PC-3 (cell line): ENCODE measurements around the gene CCDC85B. TPM values are rescaled to one million over a fixed set of nuclear protein-coding genes. Genes with fewer than 3 reads are reported as not detected.

Experiments used
- ATAC-seq: fragments of 200-7000 bp; cut with Tn5 transposase; 2 replicates; pipeline ENCODE4 v1.9.1; 2020; ENCODE audit warnings: mild to moderate bottlenecking, moderate library complexity
- BruUV-seq: library from RNA; stranded (reverse); fragments of 400-500 nt; replicated peaks from 2 replicates; lab custom pipeline; 2021; lab: Mats Ljungman, UMichigan
- CTCF ChIA-PET: fragments of 300-600 bp; sonication (Branson Sonifier 250); formaldehyde crosslinking; loops from one replicate; lab custom pipeline; 2022; ENCODE audit warnings: antibody characterized with exemption; lab: Charles Lee
- POLR2A ChIA-PET: fragments of 300-600 bp; sonication (Branson Sonifier 250); formaldehyde crosslinking; loops from one replicate; lab custom pipeline; 2022; ENCODE audit warnings: antibody characterized with exemption; ENCODE audit not compliant: unreplicated experiment; lab: Charles Lee
- DNase-seq: peaks from one replicate; pipeline ENCODE4 v3.0.0-alpha.2; 2015
- H2AFZ ChIP-seq: fragments of 300-600 bp; sonication (generic); 2 replicates; pipeline ENCODE4 v1.6.0; 2016; ENCODE audit warnings: antibody characterized with exemption, low read length
- H3F3A ChIP-seq: fragments of 300-600 bp; sonication (generic); one replicate; pipeline ENCODE4 v1.6.0; 2017; ENCODE audit warnings: antibody characterized with exemption, low read length, control low read depth, mild to moderate bottlenecking; ENCODE audit not compliant: unreplicated experiment
- H3K27ac ChIP-seq: fragments of 300-600 bp; sonication (generic); 2 replicates; pipeline ENCODE4 v1.5.1; 2016; ENCODE audit warnings: mild to moderate bottlenecking, low read length
- H3K27me3 ChIP-seq: fragments of 300-600 bp; sonication (generic); 2 replicates; pipeline ENCODE4 v1.6.1; 2016; ENCODE audit warnings: low read length, mixed read lengths
- H3K36me3 ChIP-seq: fragments of 300-600 bp; sonication (generic); 2 replicates; pipeline ENCODE4 v1.6.1; 2016; ENCODE audit warnings: low read depth, mixed run types, low read length, mixed read lengths
- H3K4me1 ChIP-seq: fragments of 300-600 bp; sonication (generic); 2 replicates; pipeline ENCODE4 v1.5.1; 2016; ENCODE audit warnings: low read length; ENCODE audit not compliant: insufficient read depth
- H3K4me2 ChIP-seq: fragments of 300-600 bp; sonication (generic); 2 replicates; pipeline ENCODE4 v1.6.0; 2016; ENCODE audit warnings: low read length
- H3K4me3 ChIP-seq: fragments of 300-600 bp; sonication (generic); 2 replicates; pipeline ENCODE4 v1.5.1; 2016; ENCODE audit warnings: mild to moderate bottlenecking, low read length, mixed read lengths
- H3K79me2 ChIP-seq: fragments of 300-600 bp; sonication (generic); 2 replicates; pipeline ENCODE4 v1.6.1; 2017; ENCODE audit warnings: low read length, mixed read lengths
- H3K9ac ChIP-seq: fragments of 300-600 bp; sonication (generic); 2 replicates; pipeline ENCODE4 v1.6.0; 2016; ENCODE audit warnings: mild to moderate bottlenecking, low read length
- H3K9me2 ChIP-seq: fragments of 300-600 bp; sonication (generic); replicated peaks from 2 replicates; pipeline ENCODE4 v1.6.1; 2016; ENCODE audit warnings: mixed run types, low read length, mixed read lengths
- H3K9me3 ChIP-seq: fragments of 300-600 bp; sonication (generic); 2 replicates; pipeline ENCODE4 v1.6.1; 2016; ENCODE audit warnings: low read length, mixed read lengths
- H4K20me1 ChIP-seq: fragments of 300-600 bp; sonication (generic); 2 replicates; pipeline ENCODE4 v1.6.1; 2016; ENCODE audit warnings: low read length, mixed read lengths
- EZH2 ChIP-seq: fragments of 300-600 bp; sonication (generic); IDR thresholded peaks from one replicate; pipeline ENCODE4 v1.6.1; 2017; ENCODE audit warnings: antibody characterized with exemption, mild to moderate bottlenecking, low read length; ENCODE audit not compliant: unreplicated experiment
- EZH2phosphoT487 ChIP-seq: fragments of 300-600 bp; sonication (generic); IDR thresholded peaks from 2 replicates; pipeline ENCODE4 v1.6.1; 2018; ENCODE audit warnings: mild to moderate bottlenecking, antibody characterized with exemption, low read length, borderline replicate concordance
- intact Hi-C: fragments of 100-400 bp; cut with micrococcal nuclease; formaldehyde crosslinking; loops from 2 replicates; pipeline ENCODE4 v1.9.0; 2023
- total RNA-seq: library from RNA; depleted of rRNA; stranded (reverse); fragments of >200 nt; gene quantifications from 2 replicates; pipeline ENCODE4 v1.2.3, GENCODE V29; 2014
- TF ChIP-seq, protein P1 (sequence below): fragments of 300-600 bp; sonication (generic); conservative IDR thresholded peaks from 2 replicates; pipeline ENCODE4 v1.5.1; 2017; ENCODE audit warnings: antibody characterized with exemption, low read depth, mild to moderate bottlenecking, low read length

CCDC85B gene
- total RNA-seq, 1 experiment from 2014 or later, result 207 TPM

DNA sequence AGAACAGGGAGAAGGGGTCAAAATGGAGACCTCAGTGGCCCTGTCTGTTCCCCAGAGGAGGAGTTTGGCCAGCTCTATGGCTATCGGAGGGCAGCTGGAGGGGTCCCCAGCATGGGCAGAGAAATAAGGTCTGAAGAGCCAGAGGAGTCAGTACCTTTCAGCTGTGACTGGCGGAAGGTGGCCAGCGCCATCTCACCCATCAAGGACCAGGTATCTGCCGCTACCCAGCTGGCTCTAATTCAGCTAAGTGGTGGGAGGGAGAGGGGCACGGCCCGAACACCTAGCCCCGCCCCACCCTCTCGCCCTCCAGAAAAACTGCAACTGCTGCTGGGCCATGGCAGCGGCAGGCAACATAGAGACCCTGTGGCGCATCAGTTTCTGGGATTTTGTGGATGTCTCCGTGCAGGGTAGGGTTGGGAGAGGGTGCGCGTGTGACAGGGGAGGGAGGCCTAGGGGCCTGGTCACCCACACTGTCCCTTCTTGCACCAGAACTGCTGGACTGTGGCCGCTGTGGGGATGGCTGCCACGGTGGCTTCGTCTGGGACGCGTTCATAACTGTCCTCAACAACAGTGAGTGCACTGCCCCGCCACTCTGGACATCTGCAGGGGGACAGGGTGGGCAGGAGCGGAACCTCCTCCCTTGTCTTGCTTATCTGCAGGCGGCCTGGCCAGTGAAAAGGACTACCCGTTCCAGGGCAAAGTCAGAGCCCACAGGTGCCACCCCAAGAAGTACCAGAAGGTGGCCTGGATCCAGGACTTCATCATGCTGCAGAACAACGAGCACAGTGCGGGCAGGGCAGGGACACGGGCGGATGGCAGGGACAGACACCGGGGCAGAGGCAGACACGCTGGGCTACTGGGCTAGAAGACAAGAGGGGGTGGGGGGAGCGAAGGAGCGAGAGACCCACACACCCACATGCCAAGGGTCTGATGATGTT lies 8.1 kb upstream of the CCDC85B start:
- Histone ChIP-seq H3K27me3 (no peaks in the 10 kb centered on the region), H3K4me3 (no peak overlapping the region), H3K9me2 (no peaks in the 10 kb centered on the region), H3K27ac (no peak overlapping the region), H3F3A (no peaks in the 10 kb centered on the region), H3K36me3 (peaks cover 37% of the 10 kb centered on the region), H3K4me1 (peaks cover 10% of the 10 kb centered on the region), H4K20me1 (no peaks in the 10 kb centered on the region), H3K9ac (no peak overlapping the region), H2AFZ (no peak overlapping the region), H3K79me2 (peaks cover 27% of the 10 kb centered on the region), H3K9me3 (no peaks in the 10 kb centered on the region), H3K4me2 (no peak overlapping the region)
- CTCF ChIA-PET, result interaction anchor here (0.7 kb wide), 1 partner anchor 102 kb away, joined by 4 read pairs; no protein-coding TSS in a partner anchor
- POLR2A ChIA-PET, result no interaction called here
- intact Hi-C loops, result no loop called here
- no TSS peak for BruUV-seq
- TF ChIP-seq EZH2phosphoT487 (no peak), EZH2 (no peak)
- TF ChIP-seq, protein P1, sequence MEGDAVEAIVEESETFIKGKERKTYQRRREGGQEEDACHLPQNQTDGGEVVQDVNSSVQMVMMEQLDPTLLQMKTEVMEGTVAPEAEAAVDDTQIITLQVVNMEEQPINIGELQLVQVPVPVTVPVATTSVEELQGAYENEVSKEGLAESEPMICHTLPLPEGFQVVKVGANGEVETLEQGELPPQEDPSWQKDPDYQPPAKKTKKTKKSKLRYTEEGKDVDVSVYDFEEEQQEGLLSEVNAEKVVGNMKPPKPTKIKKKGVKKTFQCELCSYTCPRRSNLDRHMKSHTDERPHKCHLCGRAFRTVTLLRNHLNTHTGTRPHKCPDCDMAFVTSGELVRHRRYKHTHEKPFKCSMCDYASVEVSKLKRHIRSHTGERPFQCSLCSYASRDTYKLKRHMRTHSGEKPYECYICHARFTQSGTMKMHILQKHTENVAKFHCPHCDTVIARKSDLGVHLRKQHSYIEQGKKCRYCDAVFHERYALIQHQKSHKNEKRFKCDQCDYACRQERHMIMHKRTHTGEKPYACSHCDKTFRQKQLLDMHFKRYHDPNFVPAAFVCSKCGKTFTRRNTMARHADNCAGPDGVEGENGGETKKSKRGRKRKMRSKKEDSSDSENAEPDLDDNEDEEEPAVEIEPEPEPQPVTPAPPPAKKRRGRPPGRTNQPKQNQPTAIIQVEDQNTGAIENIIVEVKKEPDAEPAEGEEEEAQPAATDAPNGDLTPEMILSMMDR, result no peak
- no peak for ATAC-seq
- DNase-seq, result no peak

DNA sequence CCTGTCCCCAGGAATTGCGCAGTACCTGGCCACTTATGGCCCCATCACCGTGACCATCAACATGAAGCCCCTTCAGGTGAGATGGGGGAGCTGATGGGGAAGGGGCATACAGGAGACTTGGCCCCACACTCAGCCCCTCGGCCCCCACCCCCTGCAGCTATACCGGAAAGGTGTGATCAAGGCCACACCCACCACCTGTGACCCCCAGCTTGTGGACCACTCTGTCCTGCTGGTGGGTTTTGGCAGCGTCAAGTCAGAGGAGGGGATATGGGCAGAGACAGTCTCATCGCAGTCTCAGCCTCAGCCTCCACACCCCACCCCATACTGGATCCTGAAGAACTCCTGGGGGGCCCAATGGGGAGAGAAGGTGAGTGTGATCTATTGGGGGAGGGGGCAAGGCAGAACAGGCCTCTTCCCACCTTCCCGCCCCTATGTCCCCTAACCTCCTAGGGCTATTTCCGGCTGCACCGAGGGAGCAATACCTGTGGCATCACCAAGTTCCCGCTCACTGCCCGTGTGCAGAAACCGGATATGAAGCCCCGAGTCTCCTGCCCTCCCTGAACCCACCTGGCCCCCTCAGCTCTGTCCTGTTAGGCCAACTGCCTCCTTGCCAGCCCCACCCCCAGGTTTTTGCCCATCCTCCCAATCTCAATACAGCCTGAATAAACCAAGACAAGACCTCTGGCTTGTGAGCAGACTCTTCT lies 7.3 kb upstream of the CCDC85B start:
- DNase-seq (no peak), ATAC-seq (no peak)
- no peaks in the 10 kb centered on the region for H3K9me3 ChIP-seq
- POLR2A ChIA-PET, result no interaction called here
- H3K36me3 ChIP-seq, result peaks cover 37% of the 10 kb centered on the region
- H3K79me2 ChIP-seq, result peaks cover 36% of the 10 kb centered on the region
- TF ChIP-seq EZH2phosphoT487 (no peak), EZH2 (no peak)
- TF ChIP-seq, protein P1, result no peak
- no TSS peak for BruUV-seq
- peaks cover 13% of the 10 kb centered on the region for H3K4me1 ChIP-seq
- no peaks in the 10 kb centered on the region for H3K9me2 ChIP-seq
- H3K4me2 ChIP-seq, result no peak overlapping the region
- H2AFZ ChIP-seq, result no peak overlapping the region
- no peak overlapping the region for H3K4me3 ChIP-seq
- H4K20me1 ChIP-seq, result no peaks in the 10 kb centered on the region
- intact Hi-C loops, result no loop called here
- H3K27ac ChIP-seq, result no peak overlapping the region
- no peaks in the 10 kb centered on the region for H3F3A ChIP-seq
- H3K9ac ChIP-seq, result no peak overlapping the region
- CTCF ChIA-PET, result no interaction called here
- H3K27me3 ChIP-seq, result no peaks in the 10 kb centered on the region
